Panc1 (cell line): ENCODE data around the gene RNU6-8.

Experiments used
- POLR2AphosphoS5 ChIP-seq: IDR thresholded peaks from 2 replicates; pipeline ENCODE4 v1.6.1; 2012; ENCODE audit warnings: mild to moderate bottlenecking, low read depth, low read length, moderate library complexity
- TCF7L2 ChIP-seq: IDR thresholded peaks from 2 replicates; pipeline ENCODE4 v1.6.1; 2011; ENCODE audit warnings: mild to moderate bottlenecking, low read depth, low read length, inconsistent platforms
- TF ChIP-seq, protein P1 (sequence below): fragments of 450-650 bp; IDR thresholded peaks from 2 replicates; pipeline ENCODE4 v1.5.1; 2017; ENCODE audit warnings: mild to moderate bottlenecking

GRCh38 chr14:32251530-32251929 is 48.5 kb upstream of the RNU6-8 start:
- TF ChIP-seq TCF7L2 (no peak), POLR2AphosphoS5 (no peak)
- TF ChIP-seq, protein P1, sequence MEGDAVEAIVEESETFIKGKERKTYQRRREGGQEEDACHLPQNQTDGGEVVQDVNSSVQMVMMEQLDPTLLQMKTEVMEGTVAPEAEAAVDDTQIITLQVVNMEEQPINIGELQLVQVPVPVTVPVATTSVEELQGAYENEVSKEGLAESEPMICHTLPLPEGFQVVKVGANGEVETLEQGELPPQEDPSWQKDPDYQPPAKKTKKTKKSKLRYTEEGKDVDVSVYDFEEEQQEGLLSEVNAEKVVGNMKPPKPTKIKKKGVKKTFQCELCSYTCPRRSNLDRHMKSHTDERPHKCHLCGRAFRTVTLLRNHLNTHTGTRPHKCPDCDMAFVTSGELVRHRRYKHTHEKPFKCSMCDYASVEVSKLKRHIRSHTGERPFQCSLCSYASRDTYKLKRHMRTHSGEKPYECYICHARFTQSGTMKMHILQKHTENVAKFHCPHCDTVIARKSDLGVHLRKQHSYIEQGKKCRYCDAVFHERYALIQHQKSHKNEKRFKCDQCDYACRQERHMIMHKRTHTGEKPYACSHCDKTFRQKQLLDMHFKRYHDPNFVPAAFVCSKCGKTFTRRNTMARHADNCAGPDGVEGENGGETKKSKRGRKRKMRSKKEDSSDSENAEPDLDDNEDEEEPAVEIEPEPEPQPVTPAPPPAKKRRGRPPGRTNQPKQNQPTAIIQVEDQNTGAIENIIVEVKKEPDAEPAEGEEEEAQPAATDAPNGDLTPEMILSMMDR = no peak
